Lung (tissue), 12 donors: ENCODE measurements around the gene NPFFR2. TPM values are rescaled to one million over a fixed set of nuclear protein-coding genes. Genes with fewer than 3 reads are reported as not detected.

Source experiments
- ATAC-seq: fragments of 200-7000 bp; cut with Tn5 transposase; one replicate; pipeline ENCODE4 v1.9.1; 2020; ENCODE audit warnings: moderate number of reproducible peaks; ENCODE audit not compliant: insufficient read depth, low FRiP score
- DNase-seq, 3 donors: peaks; one replicate each; pipeline ENCODE4 v3.0.0-alpha.2; 2013 to 2017
- H3K27ac ChIP-seq, 2 donors: one replicate each; pipeline ENCODE4 v1.5.1; 2013; ENCODE audit warnings: mild to moderate bottlenecking in 2 of 2, moderate library complexity in 2 of 2, control low read depth in 1 of 2, inconsistent platforms in 1 of 2, low read depth in 1 of 2, low read length in 1 of 2
- H3K27me3 ChIP-seq, 3 donors: one replicate each; pipeline ENCODE4 v1.5.1; 2013; ENCODE audit warnings: low read length in 2 of 3; ENCODE audit not compliant: control insufficient read depth in 3 of 3, insufficient read depth in 3 of 3
- H3K36me3 ChIP-seq, 4 donors: one replicate each; pipeline ENCODE4 v1.5.1; 2013; ENCODE audit warnings: low read length in 4 of 4, mild to moderate bottlenecking in 1 of 4, moderate library complexity in 1 of 4; ENCODE audit not compliant: control insufficient read depth in 4 of 4, insufficient read depth in 4 of 4
- H3K4me1 ChIP-seq, 5 donors: one replicate each; pipeline ENCODE4 v1.5.1; 2013; ENCODE audit warnings: low read length in 5 of 5, mild to moderate bottlenecking in 2 of 5, moderate library complexity in 1 of 5; ENCODE audit not compliant: control insufficient read depth in 5 of 5, insufficient read depth in 5 of 5
- H3K4me3 ChIP-seq: one replicate; pipeline ENCODE4 v1.5.1; 2013; ENCODE audit warnings: mild to moderate bottlenecking, control low read depth, moderate library complexity
- H3K9ac ChIP-seq, 2 donors: one replicate each; pipeline ENCODE4 v1.5.1; 2013; ENCODE audit warnings: low read length in 2 of 2, control low read depth in 1 of 2; ENCODE audit not compliant: insufficient read depth in 1 of 2
- H3K9me3 ChIP-seq, 4 donors: one replicate each; pipeline ENCODE4 v1.5.1; 2013; ENCODE audit warnings: low read length in 3 of 4, mild to moderate bottlenecking in 1 of 4, moderate library complexity in 1 of 4; ENCODE audit not compliant: control insufficient read depth in 4 of 4, insufficient read depth in 3 of 4
- CTCF ChIP-seq: IDR thresholded peaks from 2 replicates; pipeline ENCODE4 v1.5.1; 2012; ENCODE audit warnings: mild to moderate bottlenecking; ENCODE audit errors: control extremely low read depth, extremely low read depth
- WGBS, 2 donors: extraction: QIAGEN DNeasy Blood & Tissue Kit; methylation state at CpG; one replicate each; pipeline ENCODE4 v1.1.7; 2013; 5-methylcytosine and 5-hydroxymethylcytosine counted together
- polyA plus RNA-seq, 2 donors: library from polyadenylated mRNA; stranded (reverse); fragments of 200-250 nt; gene quantifications; one replicate each; pipeline ENCODE4 v1.2.1, GENCODE V29; 2013
- total RNA-seq, 2 donors: library from RNA; depleted of rRNA in 1 of 2; stranded (reverse); fragments of >200 nt in 1 of 2; gene quantifications; one replicate each; pipeline ENCODE4 v1.2.1, GENCODE V29; 2014 to 2021
- donor health status: control.
- donor health status: control.
- donor health status: Bipolar disorder and iron deficiency.
- donor health status: healthy.
- donor health status: DM: yes; HTN: yes; CAD: no.

The NPFFR2 gene
- total and polyA plus RNA-seq, 4 donors: not detected

GRCh38 chr4:72111863-72112262 lies 80.1 kb downstream of the NPFFR2 start:
- H3K4me1 ChIP-seq: no peaks in the 10 kb centered on the region
- H3K36me3 ChIP-seq: no peaks in the 10 kb centered on the region
- DNase-seq (no peak), ATAC-seq (no peak)
- H3K27ac ChIP-seq: no peak overlapping the region
- H3K27me3 ChIP-seq: no peaks in the 10 kb centered on the region
- no peak for TF ChIP-seq CTCF
- no peak overlapping the region for H3K9ac ChIP-seq
- H3K4me3 ChIP-seq: no peak overlapping the region
- peaks cover 0 to 4% (median 0%) of the 10 kb centered on the region in 4 donors for H3K9me3 ChIP-seq

- no peaks in the 10 kb centered on the region for H3K27me3 ChIP-seq
- DNase-seq (no peak), ATAC-seq (no peak)
- peaks cover 0 to 6% (median 0%) of the 10 kb centered on the region in 4 donors for H3K9me3 ChIP-seq
- no peak overlapping the region for H3K9ac ChIP-seq
- WGBS, 2 donors: 77 to 91% methylated on average over 3 of the region's 3 CpGs
- H3K4me1 ChIP-seq: no peaks in the 10 kb centered on the region
- TF ChIP-seq CTCF: no peak
- no peak overlapping the region for H3K4me3 ChIP-seq
- H3K27ac ChIP-seq: no peak overlapping the region
- no peaks in the 10 kb centered on the region for H3K36me3 ChIP-seq
Measured at GRCh38 chr4:72112514-72113156, 80.8 kb downstream of the NPFFR2 start.

- H3K9ac ChIP-seq: no peak overlapping the region
- ATAC-seq (no peak), DNase-seq (no peak)
- WGBS, 2 donors: 81 to 85% methylated on average over 3 of the region's 3 CpGs
- no peak overlapping the region for H3K4me3 ChIP-seq
- no peaks in the 10 kb centered on the region for H3K27me3 ChIP-seq
- H3K4me1 ChIP-seq: no peaks in the 10 kb centered on the region
- peaks cover 0 to 6% (median under 1%) of the 10 kb centered on the region in 4 donors for H3K9me3 ChIP-seq
- TF ChIP-seq CTCF: no peak
- H3K36me3 ChIP-seq: no peaks in the 10 kb centered on the region
- no peak overlapping the region for H3K27ac ChIP-seq
Measured at GRCh38 chr4:72118017-72118416, 86.2 kb downstream of the NPFFR2 start.

- Histone ChIP-seq H3K36me3 (no peaks in the 10 kb centered on the region), H3K9me3 (peaks cover 0 to 6% (median under 1%) of the 10 kb centered on the region in 4 donors)
- no peak for TF ChIP-seq CTCF
Measured at GRCh38 chr4:72119946-72120345, 88.1 kb downstream of the NPFFR2 start.

More at GRCh38 chr4:72119946-72120345, 88.1 kb downstream of the NPFFR2 start:
- Histone ChIP-seq H3K27ac (no peak overlapping the region), H3K9ac (no peak overlapping the region), H3K4me3 (no peak overlapping the region), H3K4me1 (no peaks in the 10 kb centered on the region), H3K27me3 (no peaks in the 10 kb centered on the region)
- ATAC-seq: no peak
- WGBS, 2 donors: 52% methylated on average over 3 of the region's 3 CpGs
- DNase-seq: peak in 1 of 3 donors; percentile 3
